Fibroblast of skin of right biceps (primary cell): ENCODE data around the gene IGLL5.
A peak's percentile ranks its signal among the peaks of the same experiment; 100 is the strongest.
"Not testable (repeated sequence)": the region's sequence is repeated elsewhere in the genome, so short reads cannot be mapped to it uniquely, and the experiment has no call there.

ENCODE experiments used
- DNase-seq: peaks from one replicate; pipeline ENCODE4 v3.0.0-alpha.2; 2013

Gene IGLL5

DNA sequence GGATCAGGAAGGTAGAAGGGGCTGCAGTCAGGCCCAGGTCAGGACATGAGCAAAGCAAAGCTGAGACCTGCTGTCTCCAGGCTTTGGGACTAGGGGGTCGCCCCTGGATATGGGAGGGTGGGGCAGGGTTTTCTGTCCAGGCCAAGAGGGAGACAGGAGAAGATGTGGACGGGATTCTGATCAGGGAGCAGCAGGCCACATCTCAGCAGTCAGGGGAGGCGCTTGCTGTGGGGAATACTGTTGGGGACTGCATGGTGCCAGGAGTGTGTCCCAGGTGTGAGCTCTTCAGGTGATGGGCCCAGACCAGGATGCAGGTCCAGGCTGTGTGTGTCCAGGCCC lies 29.3 kb downstream of the IGLL5 start:
- DNase-seq = no peak

- DNase-seq = no peak
Observed at GRCh38 chr22:22917377-22917776, 29.8 kb downstream of the IGLL5 start.

DNA sequence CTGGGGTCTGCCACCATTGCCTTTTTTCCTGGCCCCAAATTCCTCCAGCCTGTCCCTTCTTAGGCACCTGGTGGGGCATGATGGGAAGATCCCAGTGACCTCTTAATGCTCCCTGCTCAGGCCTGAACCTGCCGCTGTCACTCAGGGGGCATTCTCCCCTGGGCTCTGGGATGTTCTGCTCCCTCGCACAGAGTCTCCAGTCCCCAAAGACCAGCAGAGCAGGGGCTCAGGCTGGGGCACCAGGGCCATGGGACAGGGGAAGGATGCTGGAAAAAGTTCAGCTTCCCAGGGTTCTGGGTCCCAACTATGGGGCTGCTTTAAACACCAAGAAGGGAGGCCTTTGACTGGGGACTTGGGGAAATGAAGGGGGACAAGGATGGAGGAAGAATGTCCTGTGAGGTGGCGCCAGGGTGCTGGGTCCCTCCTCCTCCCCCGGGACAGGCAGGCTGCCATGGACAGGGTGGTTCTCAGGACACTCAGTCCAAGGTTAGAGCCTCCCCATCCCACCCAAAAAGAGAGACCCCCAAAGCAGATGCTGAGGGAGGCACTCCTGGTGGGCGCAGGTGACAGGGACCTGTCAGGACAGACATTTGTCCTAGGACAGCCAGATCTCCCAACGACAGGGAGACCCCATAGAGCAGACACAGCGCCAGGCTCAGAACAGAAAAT lies 30.8 kb downstream of the IGLL5 start:
- no peak for DNase-seq

DNA sequence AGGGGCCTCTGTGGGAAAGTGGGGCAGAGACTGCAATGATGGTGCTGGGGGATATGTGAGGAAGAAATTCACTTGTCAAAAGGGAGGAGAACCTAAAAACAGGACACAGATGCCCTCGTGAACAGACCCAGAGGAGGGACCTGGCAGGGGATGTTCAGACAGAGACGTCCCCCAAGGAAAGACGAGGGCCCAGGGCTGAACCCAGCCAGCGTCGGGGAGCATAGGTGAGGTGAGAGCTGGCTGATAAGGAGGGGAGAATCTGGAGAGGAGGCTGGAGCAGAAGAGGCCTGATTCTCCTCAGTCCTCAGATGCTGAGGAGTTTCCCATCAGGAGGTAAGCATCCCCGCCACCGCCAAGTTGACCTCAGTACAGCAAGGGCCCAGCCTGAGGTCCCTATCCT lies 31.4 kb downstream of the IGLL5 start:
- no peak for DNase-seq

- no peak for DNase-seq
Observed at GRCh38 chr22:22920104-22920654, 32.6 kb downstream of the IGLL5 start.

DNA sequence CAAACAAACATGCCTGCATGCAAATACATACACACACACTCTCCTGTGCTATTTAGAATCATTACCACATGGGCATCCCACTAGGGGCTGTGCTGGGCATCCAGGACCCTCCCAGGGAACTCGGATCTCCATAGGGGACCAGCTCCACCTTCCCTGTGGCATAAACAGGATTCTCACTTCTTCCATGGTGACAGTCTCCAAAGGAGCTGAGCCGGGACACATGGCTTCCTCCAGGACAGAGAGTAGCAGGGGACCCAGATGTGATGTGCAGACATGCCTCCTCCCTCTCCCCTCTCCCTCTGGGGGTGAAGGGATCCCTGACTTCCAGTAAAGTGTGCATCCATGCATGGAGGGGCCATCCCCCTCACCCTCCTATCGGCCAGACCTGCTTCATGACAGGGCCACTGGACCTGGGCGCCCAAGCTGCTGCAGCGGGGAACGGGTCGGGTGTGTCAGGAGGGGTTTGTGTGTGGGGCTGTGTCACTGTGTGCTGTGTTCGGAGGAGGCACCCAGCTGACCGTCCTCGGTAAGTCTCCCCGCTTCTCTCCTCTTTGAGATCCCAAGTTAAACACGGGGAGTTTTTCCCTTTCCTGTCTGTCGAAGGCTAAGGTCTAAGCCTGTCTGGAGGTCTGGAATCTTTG lies 33.4 kb downstream of the IGLL5 start:
- DNase-seq = no peak

GRCh38 chr22:22921575-22921974 lies 34.0 kb downstream of the IGLL5 start:
- no peak for DNase-seq

GRCh38 chr22:22922092-22922953 lies 34.7 kb downstream of the IGLL5 start:
- DNase-seq = not testable (repeated sequence)

DNA sequence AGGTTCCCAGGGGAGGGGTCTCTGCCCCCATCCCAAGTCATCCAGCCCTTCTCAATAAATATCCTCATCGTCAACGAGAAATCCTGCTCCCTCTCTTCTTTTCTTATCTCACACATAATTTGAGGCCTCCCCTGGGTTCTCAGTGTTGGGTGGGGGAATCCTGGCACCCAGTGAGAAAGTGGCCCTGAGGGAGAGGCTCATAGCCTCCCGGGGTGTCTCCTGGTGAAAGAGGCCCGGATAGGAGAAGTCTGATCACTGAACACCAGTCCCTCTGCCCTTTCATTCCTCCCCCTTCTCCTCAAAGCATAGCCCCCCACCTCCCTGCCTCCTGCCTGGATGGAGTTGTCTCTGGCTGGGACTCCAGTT lies 35.3 kb downstream of the IGLL5 start:
- DNase-seq = no peak

DNA sequence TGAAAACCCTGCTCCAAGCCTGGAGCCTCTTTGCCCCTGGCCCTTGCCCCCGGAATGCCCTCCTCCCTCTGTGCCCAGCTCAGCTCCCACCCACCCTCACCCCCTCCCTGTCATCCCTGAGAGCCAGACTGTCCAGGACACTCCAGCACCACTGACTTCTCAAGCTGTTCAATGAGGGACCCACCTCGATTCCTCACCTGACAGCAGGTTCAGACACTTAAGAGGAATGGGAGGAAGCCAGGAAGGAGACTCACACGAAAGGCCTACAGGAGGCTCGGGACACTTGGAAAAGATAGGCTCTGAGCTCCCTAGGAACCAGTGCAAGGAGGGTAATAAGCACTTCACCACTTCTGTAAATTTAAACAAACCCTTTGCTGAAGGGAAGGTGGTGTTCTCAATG lies 35.8 kb downstream of the IGLL5 start:
- no peak for DNase-seq

GRCh38 chr22:22923930-22924329 lies 36.3 kb downstream of the IGLL5 start:
- DNase-seq = no peak

DNA sequence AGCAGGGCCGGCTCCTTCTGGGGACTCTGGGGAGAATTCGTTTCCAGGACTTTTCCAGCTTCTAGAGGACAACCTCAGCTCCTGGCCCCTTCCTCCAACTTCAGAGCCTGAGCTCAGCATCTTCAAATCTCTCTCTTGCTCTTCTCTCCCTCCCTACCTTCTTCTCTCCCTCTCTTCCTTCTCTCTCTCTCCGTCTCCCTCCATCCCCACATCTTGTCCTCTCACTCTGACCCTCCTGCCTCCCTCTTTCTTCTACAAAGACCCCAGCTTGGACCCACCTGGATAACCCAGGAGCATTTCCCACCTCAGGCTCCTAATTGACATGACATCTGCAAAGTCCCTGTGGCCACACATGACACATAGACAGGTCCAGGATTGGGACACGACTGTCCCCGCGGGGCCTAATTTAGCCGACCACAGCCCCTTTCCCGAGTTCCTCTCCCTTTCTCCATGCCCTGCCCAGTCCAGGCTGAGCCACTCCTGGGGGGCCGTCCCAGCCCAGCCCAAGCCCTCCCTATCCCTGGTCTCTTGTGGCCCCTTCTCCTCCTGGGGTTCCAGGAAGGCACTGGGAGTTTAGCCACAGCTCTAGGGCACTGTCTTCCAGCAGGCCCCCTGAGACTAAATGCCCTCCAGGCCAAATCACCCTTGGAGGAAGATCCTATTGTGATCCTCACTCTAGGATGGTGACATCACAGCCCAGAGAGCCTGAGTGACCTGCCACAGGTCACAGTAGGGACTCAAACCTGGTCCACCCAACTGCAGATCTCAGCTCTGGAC lies 36.9 kb downstream of the IGLL5 start:
- no peak for DNase-seq

- DNase-seq = no peak
Observed at GRCh38 chr22:22925146-22925804, 37.7 kb downstream of the IGLL5 start.

DNA sequence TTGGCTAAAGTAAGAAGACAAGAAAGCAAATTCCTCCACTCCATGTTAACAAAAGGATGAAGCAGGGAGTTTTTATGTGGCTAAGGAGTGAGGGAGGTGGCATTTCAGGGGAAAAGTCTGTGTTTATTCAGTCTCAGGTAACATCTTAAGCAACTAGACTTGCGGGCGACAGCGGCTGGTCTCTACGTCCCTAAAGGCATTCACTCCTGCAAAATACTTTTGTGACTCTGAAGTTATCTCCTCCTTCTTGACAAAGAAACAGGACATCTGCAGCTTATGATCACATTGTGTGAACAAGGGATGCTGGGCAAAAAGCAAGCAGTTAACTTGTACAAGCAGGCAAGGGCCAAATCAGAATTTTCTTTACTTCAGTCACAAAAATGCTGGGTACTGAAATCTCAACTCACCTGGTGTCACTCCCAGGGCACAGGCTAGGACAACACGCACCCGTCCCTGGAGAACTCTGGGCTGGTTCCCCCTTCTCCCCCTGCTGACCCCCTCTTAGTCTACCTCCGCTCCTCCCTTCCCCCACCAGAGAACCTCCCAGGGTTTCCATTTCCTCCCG lies 38.3 kb downstream of the IGLL5 start:
- no peak for DNase-seq

GRCh38 chr22:22926370-22927195 lies 39.0 kb downstream of the IGLL5 start:
- no peak for DNase-seq

GRCh38 chr22:22927196-22927887 lies 39.7 kb downstream of the IGLL5 start:
- DNase-seq = no peak

- DNase-seq = peak; percentile 33
Observed at GRCh38 chr22:22927888-22928665, 40.5 kb downstream of the IGLL5 start.

- DNase-seq = peak; percentile 79
Observed at GRCh38 chr22:22928666-22929380, 41.2 kb downstream of the IGLL5 start.
